ENCODE data around the gene SMURF2. TPM values are rescaled to one million over a fixed set of nuclear protein-coding genes. Genes with fewer than 3 reads are reported as not detected.
"Not testable (repeated sequence)": the region's sequence is repeated elsewhere in the genome, so short reads cannot be mapped to it uniquely, and the experiment has no call there.

Gene SMURF2
- total and polyA plus RNA-seq, 5 donors, result 4.7 to 27.2 (median 15.2) TPM

DNA sequence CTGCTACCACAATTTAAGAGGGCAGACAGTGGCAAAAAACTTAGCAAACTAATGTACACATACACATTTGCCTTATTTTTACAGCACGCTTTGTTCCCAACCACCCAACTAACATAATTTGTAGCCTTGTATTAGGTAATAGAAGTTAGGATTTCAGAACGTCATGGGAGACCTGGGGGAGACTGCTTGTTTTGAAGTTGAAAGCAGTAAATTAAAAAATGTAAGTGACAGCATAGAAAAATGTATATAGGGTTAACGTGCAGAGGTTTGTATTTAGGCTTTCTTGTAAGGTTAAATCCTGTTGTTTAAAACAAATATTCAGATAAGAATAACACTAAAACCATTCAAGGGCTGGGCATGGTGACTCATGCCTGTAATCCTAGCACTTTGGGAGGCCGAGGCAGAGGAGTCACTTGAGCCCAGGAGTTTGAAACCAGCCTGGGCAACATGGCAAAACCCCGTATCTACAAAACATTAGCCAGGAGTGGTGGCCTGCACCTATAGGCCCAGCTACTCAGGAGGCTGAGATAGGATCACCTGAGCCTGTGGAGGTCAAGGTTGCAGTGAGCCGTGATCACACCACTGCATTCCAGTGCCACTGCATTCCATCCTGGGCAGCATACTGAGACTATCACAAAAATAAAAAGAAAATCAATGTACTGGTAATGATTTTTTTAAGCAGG, 2.3 kb upstream of the SMURF2 start:
- H3K9me3 ChIP-seq (ENCODE audit: control insufficient read depth, low read length); ATAC-seq; DNase-seq; H3K27ac ChIP-seq (ENCODE audit: low read length); intact Hi-C loops (cut with DNase I); H3K4me3 ChIP-seq (ENCODE audit: low read length); H3K4me1 ChIP-seq (ENCODE audit: control insufficient read depth, insufficient read depth, low read length); H3K27me3 ChIP-seq (ENCODE audit: control insufficient read depth, insufficient read depth): not testable (repeated sequence)
- WGBS, result 82% methylated on average over 6 of the region's 6 CpGs

DNA sequence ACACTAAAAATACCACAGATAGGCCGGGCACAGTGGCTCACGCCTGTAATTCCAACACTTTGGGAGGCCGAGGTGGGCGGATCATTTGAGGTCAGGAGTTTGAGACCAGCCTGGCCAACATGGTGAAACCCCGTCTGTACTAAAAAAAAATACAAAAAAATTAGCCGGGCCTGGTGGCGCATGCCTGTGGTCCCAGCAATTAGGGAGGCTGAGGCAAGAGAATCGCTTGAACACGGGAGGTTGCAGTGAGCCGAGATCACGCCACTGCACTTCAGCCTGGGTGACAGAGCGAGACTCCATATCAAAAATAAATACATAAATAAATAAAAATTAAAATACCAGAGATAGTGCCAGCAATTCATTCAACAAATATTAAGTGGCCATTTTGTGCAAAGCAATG, 1.7 kb upstream of the SMURF2 start:
- H3K27me3 ChIP-seq (ENCODE audit: control insufficient read depth, insufficient read depth); DNase-seq; H3K27ac ChIP-seq (ENCODE audit: low read length); H3K4me3 ChIP-seq (ENCODE audit: low read length); H3K9me3 ChIP-seq (ENCODE audit: control insufficient read depth, low read length); H3K4me1 ChIP-seq (ENCODE audit: control insufficient read depth, insufficient read depth, low read length); ATAC-seq; intact Hi-C loops (cut with DNase I): not testable (repeated sequence)
- 92% methylated on average over 12 of the region's 12 CpGs for WGBS

DNA sequence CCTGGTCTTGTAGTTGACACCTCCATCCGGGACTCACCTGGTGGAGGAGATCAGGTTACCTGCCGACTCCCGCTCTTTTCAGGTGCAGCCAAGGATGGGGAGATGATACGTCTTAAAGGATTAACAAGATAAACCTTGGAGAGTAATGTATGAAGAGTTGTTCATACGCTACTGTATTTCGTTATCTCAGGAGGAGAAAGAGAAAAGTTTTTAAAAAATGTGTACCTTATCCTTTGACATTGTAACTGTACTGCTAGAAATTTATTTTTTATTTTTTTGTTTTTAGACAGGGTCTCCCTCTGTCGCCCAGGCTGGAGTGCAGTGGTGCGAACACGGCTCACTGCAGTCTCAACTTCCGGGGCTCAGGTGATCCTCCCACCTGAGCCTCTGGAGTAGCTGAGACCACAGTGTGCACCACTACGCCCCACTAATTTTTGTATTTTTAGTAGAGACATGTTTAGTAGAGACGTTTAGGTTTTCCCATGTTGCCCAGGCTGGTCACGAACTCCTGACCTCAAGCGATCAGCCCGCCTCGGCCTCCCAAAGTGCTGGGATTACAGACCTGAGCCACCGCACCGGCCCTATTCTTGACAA, 764 bp upstream of the SMURF2 start:
- no peak for ATAC-seq
- Histone ChIP-seq H3K27me3 (ENCODE audit: control insufficient read depth, insufficient read depth) (no peaks in the 10 kb centered on the region), H3K4me3 (ENCODE audit: low read length) (peak overlapping the region; percentile 97), H3K9me3 (ENCODE audit: control insufficient read depth, low read length) (no peaks in the 10 kb centered on the region), H3K4me1 (ENCODE audit: control insufficient read depth, insufficient read depth, low read length) (no peaks in the 10 kb centered on the region), H3K27ac (ENCODE audit: low read length) (no peak overlapping the region)
- WGBS, result 71% methylated on average over 18 of the region's 18 CpGs
- no peak for DNase-seq
- intact Hi-C loops (cut with DNase I), result no loop called here

DNA sequence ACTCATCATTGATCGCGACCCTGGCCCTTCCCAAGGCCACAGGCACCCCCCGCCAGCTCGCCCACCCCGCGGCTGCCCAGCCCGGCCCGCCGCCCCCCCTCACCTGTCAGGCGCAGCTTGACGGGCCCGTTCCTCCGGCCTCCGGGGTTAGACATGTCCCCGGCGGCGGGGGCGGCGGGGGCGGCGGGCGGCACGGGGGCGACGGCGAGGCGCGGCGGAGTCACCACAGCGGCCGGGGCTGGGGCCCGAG, 456 bp downstream of the SMURF2 start:
- DNase-seq, result no peak
- Histone ChIP-seq H3K4me3 (ENCODE audit: low read length) (peak overlapping the region; percentile 97), H3K9me3 (ENCODE audit: control insufficient read depth, low read length) (no peaks in the 10 kb centered on the region), H3K27me3 (ENCODE audit: control insufficient read depth, insufficient read depth) (no peaks in the 10 kb centered on the region), H3K4me1 (ENCODE audit: control insufficient read depth, insufficient read depth, low read length) (no peaks in the 10 kb centered on the region), H3K27ac (ENCODE audit: low read length) (peak overlapping the region; percentile 99)
- WGBS, result under 1% methylated on average over 32 of the region's 32 CpGs
- peak in 1 of 2 donors; percentile 49 for ATAC-seq
- intact Hi-C loops (cut with DNase I), result no loop called here

DNA sequence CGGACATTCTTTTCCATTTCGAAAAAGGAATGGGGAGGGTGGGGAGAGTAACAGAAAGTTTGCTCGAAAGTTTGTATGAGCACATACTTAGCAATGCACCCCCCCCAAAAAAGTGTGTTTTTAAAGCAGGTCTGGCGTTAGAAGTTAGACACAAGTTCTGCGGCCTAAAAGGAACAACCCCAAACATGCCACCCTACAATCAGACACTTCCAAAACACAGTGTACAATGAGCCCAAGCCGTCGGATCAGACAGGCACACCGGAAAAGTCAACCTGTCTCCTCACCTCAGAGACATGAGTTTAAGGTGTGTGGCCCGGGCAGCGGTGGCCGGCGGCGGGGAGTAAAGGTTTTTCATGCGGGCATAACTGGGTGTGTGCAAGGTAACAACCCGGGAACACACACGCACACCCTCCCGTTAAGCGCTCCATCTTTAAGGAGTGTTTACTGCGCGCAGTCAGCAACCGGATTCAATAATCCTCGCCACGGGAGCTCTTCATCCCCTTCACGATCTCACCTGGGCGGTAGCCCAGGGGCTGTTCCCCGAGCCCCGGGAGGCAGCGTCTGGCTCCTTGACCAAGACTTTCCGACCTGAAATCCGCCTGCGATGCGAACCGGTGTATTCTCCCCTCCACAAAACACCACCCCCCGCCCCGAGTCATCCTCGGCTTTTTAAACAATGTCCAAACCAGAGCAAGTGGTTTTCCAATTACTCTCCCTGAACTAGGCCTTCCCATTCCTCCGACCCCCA, 955 bp downstream of the SMURF2 start:
- DNase-seq, result peak; percentile 23 to 68 (median 56)
- H3K9me3 ChIP-seq (ENCODE audit: control insufficient read depth, low read length); H3K27me3 ChIP-seq (ENCODE audit: control insufficient read depth, insufficient read depth); H3K4me1 ChIP-seq (ENCODE audit: control insufficient read depth, insufficient read depth, low read length); intact Hi-C loops (cut with DNase I): not testable (repeated sequence)
- Histone ChIP-seq H3K4me3 (ENCODE audit: low read length) (peak overlapping the region; percentile 97), H3K27ac (ENCODE audit: low read length) (peak overlapping the region; percentile 64)
- peak; percentile 17 to 32 for ATAC-seq
- under 1% methylated on average over 37 of the region's 37 CpGs for WGBS

DNA sequence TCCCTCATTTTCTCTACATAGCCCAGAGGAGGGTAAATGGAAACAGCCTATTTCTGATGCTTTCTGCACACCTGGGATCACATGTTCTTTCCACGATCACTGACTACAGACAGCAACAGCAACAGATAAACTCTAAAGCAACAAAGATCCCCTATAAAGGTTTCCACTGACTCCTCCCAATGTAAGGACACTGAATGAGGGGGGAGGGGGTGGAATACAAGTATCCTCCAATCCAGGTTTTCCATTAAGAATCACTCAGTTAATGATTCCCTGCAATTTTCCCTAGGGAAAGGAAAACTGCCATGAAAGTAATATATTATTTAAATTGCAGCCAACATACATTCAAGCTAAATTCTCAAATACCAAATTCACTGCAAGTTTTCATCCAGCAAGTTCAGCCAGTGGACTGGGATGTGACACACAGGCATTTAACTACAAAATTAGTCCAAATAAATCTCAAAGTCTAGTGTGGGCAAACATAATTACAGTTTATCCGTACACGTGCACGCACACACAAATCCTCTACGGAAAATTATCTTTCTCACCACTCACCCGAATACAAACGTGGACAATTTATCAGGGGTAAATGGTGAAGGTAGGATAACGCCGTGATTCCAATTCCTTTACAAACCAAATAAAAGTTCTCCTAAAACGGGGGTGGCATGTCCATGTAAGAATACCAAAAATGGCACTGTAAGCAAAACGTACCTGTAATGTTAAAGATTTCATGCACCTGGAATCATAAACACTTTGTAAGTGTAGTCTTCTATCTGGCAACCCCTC, 1.7 kb downstream of the SMURF2 start:
- H3K27ac ChIP-seq (ENCODE audit: low read length); H3K4me1 ChIP-seq (ENCODE audit: control insufficient read depth, insufficient read depth, low read length); H3K27me3 ChIP-seq (ENCODE audit: control insufficient read depth, insufficient read depth); intact Hi-C loops (cut with DNase I); DNase-seq; H3K9me3 ChIP-seq (ENCODE audit: control insufficient read depth, low read length); ATAC-seq: not testable (repeated sequence)
- peak overlapping the region; percentile 97 for H3K4me3 ChIP-seq (ENCODE audit: low read length)
- 13% methylated on average over 11 of the region's 11 CpGs for WGBS

DNA sequence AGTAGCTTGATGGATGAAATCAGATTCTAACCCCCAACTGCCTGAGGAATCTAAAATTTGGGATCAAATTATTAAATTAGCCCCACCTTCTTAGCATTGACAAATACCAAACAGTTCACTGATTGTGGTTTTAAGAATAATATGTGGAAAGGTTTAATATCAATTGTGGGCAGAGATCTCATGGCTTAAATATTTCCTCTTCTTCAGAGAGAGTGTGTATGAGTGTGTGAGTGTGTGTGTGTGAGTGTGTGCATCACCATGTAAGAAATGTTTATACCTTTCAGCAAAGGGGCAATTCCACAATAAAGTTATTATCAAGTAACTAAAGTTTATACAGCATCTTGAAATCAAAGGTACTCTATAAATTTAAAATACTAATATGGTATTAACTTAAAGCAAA, 3.2 kb downstream of the SMURF2 start:
- intact Hi-C loops (cut with DNase I), result no loop called here
- Histone ChIP-seq H3K9me3 (ENCODE audit: control insufficient read depth, low read length) (no peaks in the 10 kb centered on the region), H3K27ac (ENCODE audit: low read length) (no peak overlapping the region), H3K27me3 (ENCODE audit: control insufficient read depth, insufficient read depth) (no peaks in the 10 kb centered on the region), H3K4me3 (ENCODE audit: low read length) (no peak overlapping the region), H3K4me1 (ENCODE audit: control insufficient read depth, insufficient read depth, low read length) (no peaks in the 10 kb centered on the region)
- DNase-seq (no peak), ATAC-seq (no peak)

DNA sequence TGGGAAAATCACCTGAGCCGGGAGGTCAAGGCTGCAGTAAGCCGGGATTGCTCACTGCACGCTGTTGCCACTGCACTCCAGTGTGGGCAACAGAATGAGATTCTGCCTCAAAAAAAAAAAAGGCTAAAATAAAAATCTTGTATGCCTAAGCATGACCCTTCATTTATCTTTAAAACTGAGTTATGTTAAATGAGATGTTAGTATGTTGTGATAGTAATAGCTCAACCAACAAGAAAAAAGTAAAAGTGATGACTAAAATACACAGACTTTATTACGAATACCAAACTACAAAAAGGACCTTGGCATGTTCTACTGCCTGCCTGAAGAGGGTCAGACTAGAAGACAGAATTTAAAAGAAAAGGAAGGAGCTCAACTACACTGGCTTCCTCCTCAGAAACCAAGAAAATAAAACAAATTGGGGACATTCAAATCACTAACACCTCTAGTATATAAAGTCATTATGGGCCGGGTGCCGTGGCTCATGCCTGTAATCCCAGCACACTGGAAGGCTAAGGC, 4.4 kb downstream of the SMURF2 start:
- WGBS, result 79% methylated on average over 6 of the region's 6 CpGs
- ATAC-seq, result no peak
- Histone ChIP-seq H3K27ac (ENCODE audit: low read length) (no peak overlapping the region), H3K4me3 (ENCODE audit: low read length) (no peak overlapping the region), H3K27me3 (ENCODE audit: control insufficient read depth, insufficient read depth) (no peaks in the 10 kb centered on the region), H3K4me1 (ENCODE audit: control insufficient read depth, insufficient read depth, low read length) (peaks cover 2% of the 10 kb centered on the region), H3K9me3 (ENCODE audit: control insufficient read depth, low read length) (no peaks in the 10 kb centered on the region)
- no peak for DNase-seq
- intact Hi-C loops (cut with DNase I), result no loop called here

DNA sequence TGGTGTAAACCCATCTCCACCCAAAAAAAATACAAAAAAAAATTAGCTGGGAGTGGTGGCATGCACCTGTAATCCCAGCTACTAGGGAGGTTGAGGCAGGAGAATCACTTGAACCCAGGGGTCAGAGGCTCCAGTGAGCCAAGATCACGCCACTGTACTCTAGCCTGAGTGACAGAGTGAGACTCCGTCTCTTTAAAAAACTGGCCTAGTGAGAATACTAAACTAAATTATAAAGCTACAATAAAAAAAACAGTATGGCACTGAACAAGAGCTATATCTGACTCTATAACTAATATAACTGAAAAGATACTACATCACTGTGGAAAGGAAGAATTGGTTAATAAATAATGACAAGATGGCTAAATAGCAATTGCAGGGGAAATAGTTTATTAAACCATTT, 6.4 kb downstream of the SMURF2 start:
- intact Hi-C loops (cut with DNase I), result no loop called here
- no peak for DNase-seq
- Histone ChIP-seq H3K27ac (ENCODE audit: low read length) (no peak overlapping the region), H3K27me3 (ENCODE audit: control insufficient read depth, insufficient read depth) (no peaks in the 10 kb centered on the region), H3K4me1 (ENCODE audit: control insufficient read depth, insufficient read depth, low read length) (peaks cover 2% of the 10 kb centered on the region), H3K9me3 (ENCODE audit: control insufficient read depth, low read length) (no peaks in the 10 kb centered on the region), H3K4me3 (ENCODE audit: low read length) (no peak overlapping the region)
- ATAC-seq, result no peak
- WGBS, result 100% methylated on average over 2 of the region's 2 CpGs

DNA sequence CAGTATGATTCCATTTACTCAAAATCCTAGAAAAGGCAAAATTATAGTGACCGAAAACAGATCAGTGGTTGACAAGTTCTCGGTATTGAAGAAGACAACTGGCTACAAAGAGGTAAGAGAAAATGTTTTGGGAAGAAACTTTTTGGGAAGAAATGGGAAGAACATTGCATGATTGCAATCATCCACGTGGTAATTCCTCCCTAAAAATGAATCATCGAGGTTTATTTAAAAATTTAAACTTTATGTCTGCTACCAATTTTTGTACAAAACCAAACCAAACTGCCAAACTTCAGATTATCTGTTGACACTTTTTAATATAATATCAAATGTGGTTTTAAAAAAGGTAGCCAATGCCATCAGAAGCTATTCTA, 8.1 kb downstream of the SMURF2 start:
- intact Hi-C loops (cut with DNase I), result no loop called here
- ATAC-seq, result no peak
- 74% methylated on average over 4 of the region's 4 CpGs for whole genome bisulfite sequencing

More for the DNA sequence above, 8.1 kb downstream of the SMURF2 start:
- H3K27ac ChIP-seq (ENCODE audit: low read length), result no peak overlapping the region
- no peak overlapping the region for H3K4me3 ChIP-seq (ENCODE audit: low read length)
- H3K9me3 ChIP-seq (ENCODE audit: control insufficient read depth, low read length), result no peaks in the 10 kb centered on the region
- H3K4me1 ChIP-seq (ENCODE audit: control insufficient read depth, insufficient read depth, low read length), result peaks cover 2% of the 10 kb centered on the region
- no peak for DNase-seq
- H3K27me3 ChIP-seq (ENCODE audit: control insufficient read depth, insufficient read depth), result no peaks in the 10 kb centered on the region

All from right cardiac atrium (tissue), 5 donors.